Transverse colon (tissue), 4 donors: ENCODE measurements around the gene SH2B2. TPM values are rescaled to one million over a fixed set of nuclear protein-coding genes. Genes with fewer than 3 reads are reported as not detected.

Experiments used
- DNase-seq: peaks from one replicate; pipeline ENCODE4 v3.0.0-alpha.2; 2019
- H3K27ac ChIP-seq, 4 donors: fragments of 200-600 bp; sonication (generic); 2 replicates each; pipeline ENCODE4 v1.5.1; 2016 to 2018; ENCODE audit warnings: inconsistent platforms in 4 of 4
- H3K27me3 ChIP-seq: fragments of 200-600 bp; sonication (generic); 2 replicates; pipeline ENCODE4 v1.5.1; 2017; ENCODE audit warnings: inconsistent platforms
- H3K36me3 ChIP-seq, 4 donors: fragments of 200-600 bp; sonication (generic); 2 replicates each; pipeline ENCODE4 v1.5.1; 2017 to 2019; ENCODE audit warnings: inconsistent platforms in 4 of 4
- H3K4me1 ChIP-seq, 4 donors: fragments of 200-600 bp; sonication (generic); 2 replicates each; pipeline ENCODE4 v1.5.1; 2017 to 2020; ENCODE audit warnings: inconsistent platforms in 4 of 4
- H3K4me3 ChIP-seq, 4 donors: fragments of 200-600 bp; sonication (generic); 1 replicate in 1 of 4; 2 replicates in 3 of 4; pipeline versions ENCODE4 v1.5.1 to v1.6.1; 2017 to 2019; ENCODE audit warnings: inconsistent platforms in 4 of 4
- H3K9me3 ChIP-seq, 2 donors: fragments of 200-600 bp; sonication (generic); 2 replicates each; pipeline ENCODE4 v1.5.1; 2017 to 2019; ENCODE audit warnings: inconsistent platforms in 2 of 2
- CTCF ChIP-seq, 5 experiments: fragments of 200-600 bp in 3 of 5; fragments of 450-650 bp in 2 of 5; sonication (generic) in 3 of 5; IDR thresholded peaks; 1 replicate in 2 of 5; 2 replicates in 3 of 5; pipeline ENCODE4 v1.5.1; 2016 to 2017; ENCODE audit warnings: antibody characterized with exemption in 5 of 5, inconsistent platforms in 3 of 5, mild to moderate bottlenecking in 2 of 5, moderate library complexity in 1 of 5
- EP300 ChIP-seq: sonication (generic); formaldehyde crosslinking; IDR thresholded peaks from one replicate; pipeline ENCODE4 v1.6.1; 2017; ENCODE audit warnings: antibody characterized with exemption, low read depth
- POLR2A ChIP-seq: fragments of 450-650 bp; IDR thresholded peaks from one replicate; pipeline ENCODE4 v1.6.1; 2016; ENCODE audit warnings: antibody characterized with exemption, mild to moderate bottlenecking, moderate library complexity
- POLR2AphosphoS5 ChIP-seq, 3 donors: sonication (generic); formaldehyde crosslinking; IDR thresholded peaks; one replicate each; pipeline ENCODE4 v1.6.1; 2016; ENCODE audit warnings: antibody characterized with exemption in 3 of 3
- WGBS, 2 donors: methylation state at CpG; one replicate each; pipeline ENCODE4 v1.1.5; 2018; ENCODE audit warnings: low coverage in 1 of 2; 5-methylcytosine and 5-hydroxymethylcytosine counted together
- in situ Hi-C, 4 donors: fragments of 200-750 bp; cut with MboI; loops; one replicate each; pipeline versions ENCODE4 v1.15.0 to v1.15.1; 2017; ENCODE audit warnings: low sequenced_read_pairs in 3 of 4, low pct_ligation_motif_present in 1 of 4, low pct_unique_long_range_greater_than_20kb in 1 of 4
- intact Hi-C: fragments of 100-400 bp; cut with DNase I; formaldehyde crosslinking; loops from one replicate; pipeline ENCODE4 v1.15.1; 2023; ENCODE audit warnings: low total_unique reads
- total RNA-seq, 4 donors: library from RNA; depleted of rRNA; stranded (reverse); fragments of >200 nt; gene quantifications; one replicate each; pipeline ENCODE4 v1.1.0, GENCODE V29; 2016

SH2B2 gene
- total RNA-seq, 4 donors from 2014 or later = 2.0 to 7.6 (median 2.2) TPM; not detected in 1

- H3K36me3 ChIP-seq = peaks cover 0 to 14% (median 3%) of the 10 kb centered on the region in 4 donors
- H3K4me1 ChIP-seq = no peaks in the 10 kb centered on the region
- in situ Hi-C loops (loop anchor here in 2 of 4 donors (25.0 kb wide), 1 partner anchor 561 kb away; no protein-coding TSS in a partner anchor), intact Hi-C loops (no loop called here)
- H3K9me3 ChIP-seq = no peaks in the 10 kb centered on the region
- H3K4me3 ChIP-seq = no peak overlapping the region
- TF ChIP-seq CTCF (IDR thresholded peaks at IDR 0.05) (no peak), POLR2A (no peak), POLR2AphosphoS5 (IDR thresholded peaks at IDR 0.05) (no peak), EP300 (no peak)
- 90 to 92% methylated on average over 2 to 14 of the region's 14 CpGs for WGBS, 2 donors
- H3K27me3 ChIP-seq = no peaks in the 10 kb centered on the region
- no peak for DNase-seq
- H3K27ac ChIP-seq = no peak overlapping the region
Observed at GRCh38 chr7:102248081-102248455, 38.6 kb upstream of the SH2B2 start.

GRCh38 chr7:102248456-102249395 is 37.9 kb upstream of the SH2B2 start:
- H3K27me3 ChIP-seq = no peaks in the 10 kb centered on the region
- no peaks in the 10 kb centered on the region for H3K9me3 ChIP-seq
- in situ Hi-C loops = loop anchor here in 2 of 4 donors (25.0 kb wide), 1 partner anchor 561 kb away; no protein-coding TSS in a partner anchor
- no peak for DNase-seq
- H3K36me3 ChIP-seq = peaks cover 0 to 14% (median 3%) of the 10 kb centered on the region in 4 donors
- WGBS, 2 donors = 94 to 96% methylated on average over 5 to 105 of the region's 117 CpGs
- no peaks in the 10 kb centered on the region for H3K4me1 ChIP-seq
- H3K27ac ChIP-seq = no peak overlapping the region
- no peak for TF ChIP-seq CTCF (IDR thresholded peaks at IDR 0.05)
- TF ChIP-seq EP300 = no peak
- no peak for TF ChIP-seq POLR2A
- TF ChIP-seq POLR2AphosphoS5 (IDR thresholded peaks at IDR 0.05) = no peak
- intact Hi-C loops = no loop called here
- H3K4me3 ChIP-seq = no peak overlapping the region

GRCh38 chr7:102251531-102252365 is 34.9 kb upstream of the SH2B2 start:
- Histone ChIP-seq H3K4me1 (no peaks in the 10 kb centered on the region), H3K27me3 (no peaks in the 10 kb centered on the region), H3K36me3 (peaks cover 0 to 14% (median 3%) of the 10 kb centered on the region in 4 donors), H3K4me3 (no peak overlapping the region), H3K27ac (no peak overlapping the region), H3K9me3 (no peaks in the 10 kb centered on the region)
- TF ChIP-seq POLR2A = no peak
- TF ChIP-seq CTCF (IDR thresholded peaks at IDR 0.05) = no peak
- no peak for TF ChIP-seq POLR2AphosphoS5 (IDR thresholded peaks at IDR 0.05)
- TF ChIP-seq EP300 = no peak
- 78 to 79% methylated on average over 5 to 7 of the region's 7 CpGs for WGBS, 2 donors
- no peak for DNase-seq
- in situ Hi-C loops (no loop called here), intact Hi-C loops (loop anchor here (5.0 kb wide), 1 partner anchor 1809 kb away; no protein-coding TSS in a partner anchor)
